Measurements from ENCODE around the gene PBX3. TPM values are rescaled to one million over a fixed set of nuclear protein-coding genes. Genes with fewer than 3 reads are reported as not detected.

PBX3 gene
- total RNA-seq, 5 donors from 2014 or later (not counting 1 experiment from before 2014, with no cell fraction given): 12.3 to 30.6 (median 19.0) TPM

DNA sequence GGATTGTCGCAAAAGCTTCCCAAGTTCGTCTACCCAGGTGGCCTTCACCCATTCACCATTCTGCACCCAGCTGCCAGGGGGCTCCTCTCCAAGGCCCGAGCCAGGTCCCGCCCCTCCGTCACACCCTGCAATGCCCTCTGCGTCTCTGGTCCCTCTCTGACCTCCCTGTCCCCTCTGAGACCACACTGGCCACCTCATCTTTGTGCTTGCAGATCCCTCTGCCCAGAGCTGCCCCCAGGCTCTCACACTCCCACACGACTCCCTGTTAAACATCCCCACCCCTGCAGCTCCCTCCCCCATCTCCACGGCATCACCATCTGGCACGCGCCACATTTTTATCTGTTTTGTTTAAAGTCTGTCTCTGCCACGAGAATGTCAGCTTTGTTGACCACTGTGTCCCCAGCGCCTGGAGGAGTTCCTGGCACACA, 243.6 kb downstream of the PBX3 start:
- CTCF ChIA-PET: no interaction called here
- H3K9me3 Mint-ChIP-seq: no peaks in the 10 kb centered on the region
- H3K4me1 Mint-ChIP-seq: no peaks in the 10 kb centered on the region
- Histone ChIP-seq H3K27ac (ENCODE audit: low read length) (no peak overlapping the region), H3K36me3 (ENCODE audit: control insufficient read depth in 2 of 2, extremely low read depth in 1 of 2, insufficient read depth in 1 of 2, low read length in 1 of 2) (no peaks in the 10 kb centered on the region), H3K9me3 (no peaks in the 10 kb centered on the region), H3K27me3 (replicated peaks in 1 of 2; ENCODE audit: control insufficient read depth in 2 of 2, extremely low read depth in 1 of 2, insufficient read depth in 2 of 2, low read length in 1 of 2) (peaks cover 0 to 15% of the 10 kb centered on the region in 2 experiments), H3K4me3 (ENCODE audit: control insufficient read depth in 1 of 2, extremely low read depth in 1 of 2, low read length in 1 of 2) (no peak overlapping the region), H3K4me1 (ENCODE audit: control insufficient read depth in 1 of 2, extremely low read depth in 1 of 2, insufficient read depth in 2 of 2, low read length in 2 of 2) (no peaks in the 10 kb centered on the region)
- WGBS (ENCODE audit: insufficient coverage): 75% methylated on average over 11 of the region's 12 CpGs
- no peak overlapping the region for H3K27ac Mint-ChIP-seq
- H3K4me3 Mint-ChIP-seq: no peak overlapping the region
- DNase-seq (peak in 1 of 35 experiments; percentile 12), ATAC-seq (replicated peaks in 1 of 4) (no peak)
- H3K36me3 Mint-ChIP-seq: no peaks in the 10 kb centered on the region
- peaks cover 0 to 3% of the 10 kb centered on the region in 2 donors for H3K27me3 Mint-ChIP-seq
- POLR2A ChIA-PET: no interaction called here

DNA sequence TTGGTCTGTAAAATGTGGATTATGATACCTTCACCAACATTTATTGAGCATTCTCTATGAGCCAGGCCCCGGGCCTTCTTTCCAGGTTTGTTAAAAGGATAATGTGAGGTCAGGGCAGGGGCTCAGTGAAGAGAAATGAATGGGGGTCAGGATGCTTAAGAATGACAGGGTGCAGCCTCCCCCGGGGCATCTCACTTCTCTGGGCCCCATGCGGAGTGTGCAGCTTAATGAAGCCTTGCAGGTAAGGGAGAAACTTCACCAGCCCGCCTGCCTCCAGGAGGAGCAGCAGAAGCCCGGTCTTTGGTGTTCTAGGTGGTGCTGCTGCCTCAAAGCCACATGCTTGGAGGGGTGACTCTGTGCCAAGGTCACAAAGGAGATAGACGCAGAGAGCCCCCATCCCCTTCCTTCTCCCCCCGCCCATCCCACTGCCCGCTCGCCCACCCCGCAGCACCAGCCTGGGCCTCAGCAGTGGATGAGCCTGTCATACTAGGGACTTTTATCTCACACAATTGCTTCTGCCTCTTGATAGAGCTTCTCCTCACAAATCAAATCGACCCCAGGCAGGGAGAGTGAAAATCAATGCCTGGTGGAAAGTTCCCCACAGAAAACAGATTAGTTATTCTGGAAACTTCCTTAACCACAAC, 244.8 kb downstream of the PBX3 start:
- Mint-ChIP-seq H3K36me3 (no peaks in the 10 kb centered on the region), H3K4me3 (no peak overlapping the region)

DNA sequence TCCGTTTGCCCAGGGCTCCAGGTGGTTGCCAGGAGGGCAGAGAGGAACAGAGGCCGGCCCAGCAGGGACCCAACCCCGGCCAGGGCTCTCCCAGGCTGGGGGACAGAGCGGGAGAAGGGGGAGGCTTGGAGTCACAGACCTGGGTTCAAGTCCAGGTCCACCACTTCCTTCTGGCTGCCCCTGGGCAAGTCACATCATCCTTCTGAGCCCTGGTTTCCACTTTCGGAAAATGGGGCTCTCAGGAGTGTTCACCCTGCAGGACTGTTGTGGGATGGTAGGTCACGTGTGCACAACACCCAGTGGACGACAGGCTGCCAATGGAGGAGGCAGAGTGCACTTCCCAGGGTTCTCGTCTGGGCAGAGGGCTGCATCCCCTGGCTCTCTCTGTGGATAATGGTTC, 245.4 kb downstream of the PBX3 start:
- ChIA-PET CTCF (no interaction called here), POLR2A (no interaction called here)
- Histone ChIP-seq H3K4me3 (ENCODE audit: control insufficient read depth in 1 of 2, extremely low read depth in 1 of 2, low read length in 1 of 2) (no peak overlapping the region), H3K27me3 (replicated peaks in 1 of 2; ENCODE audit: control insufficient read depth in 2 of 2, extremely low read depth in 1 of 2, insufficient read depth in 2 of 2, low read length in 1 of 2) (peaks cover 0 to 19% of the 10 kb centered on the region in 2 experiments), H3K27ac (ENCODE audit: low read length) (no peak overlapping the region), H3K9me3 (no peaks in the 10 kb centered on the region), H3K4me1 (ENCODE audit: control insufficient read depth in 1 of 2, extremely low read depth in 1 of 2, insufficient read depth in 2 of 2, low read length in 2 of 2) (no peaks in the 10 kb centered on the region), H3K36me3 (ENCODE audit: control insufficient read depth in 2 of 2, extremely low read depth in 1 of 2, insufficient read depth in 1 of 2, low read length in 1 of 2) (no peaks in the 10 kb centered on the region)
- peaks cover 0 to 8% of the 10 kb centered on the region in 2 donors for H3K27me3 Mint-ChIP-seq
- 82% methylated on average over 5 of the region's 8 CpGs for WGBS (ENCODE audit: insufficient coverage)
- no peak overlapping the region for H3K4me3 Mint-ChIP-seq
- H3K9me3 Mint-ChIP-seq: no peaks in the 10 kb centered on the region
- no peak overlapping the region for H3K27ac Mint-ChIP-seq
- DNase-seq (no peak), ATAC-seq (replicated peaks in 1 of 4) (no peak)
- H3K4me1 Mint-ChIP-seq: no peaks in the 10 kb centered on the region
- no peaks in the 10 kb centered on the region for H3K36me3 Mint-ChIP-seq

More for the DNA sequence above, 244.8 kb downstream of the PBX3 start:
- no peak overlapping the region for H3K4me3 ChIP-seq (ENCODE audit: control insufficient read depth in 1 of 2, extremely low read depth in 1 of 2, low read length in 1 of 2)
- no peaks in the 10 kb centered on the region for H3K9me3 Mint-ChIP-seq
- H3K36me3 ChIP-seq (ENCODE audit: control insufficient read depth in 2 of 2, extremely low read depth in 1 of 2, insufficient read depth in 1 of 2, low read length in 1 of 2): no peaks in the 10 kb centered on the region
- POLR2A ChIA-PET: no interaction called here
- H3K27me3 Mint-ChIP-seq: peaks cover 0 to 7% of the 10 kb centered on the region in 2 donors
- H3K27me3 ChIP-seq (replicated peaks in 1 of 2; ENCODE audit: control insufficient read depth in 2 of 2, extremely low read depth in 1 of 2, insufficient read depth in 2 of 2, low read length in 1 of 2): peaks cover 0 to 19% of the 10 kb centered on the region in 2 experiments
- H3K4me1 ChIP-seq (ENCODE audit: control insufficient read depth in 1 of 2, extremely low read depth in 1 of 2, insufficient read depth in 2 of 2, low read length in 2 of 2): no peaks in the 10 kb centered on the region
- ATAC-seq (replicated peaks in 1 of 4) (no peak), DNase-seq (no peak)
- 88% methylated on average over 8 of the region's 11 CpGs for WGBS (ENCODE audit: insufficient coverage)
- no peak overlapping the region for H3K27ac ChIP-seq (ENCODE audit: low read length)
- no peak overlapping the region for H3K27ac Mint-ChIP-seq
- H3K4me1 Mint-ChIP-seq: no peaks in the 10 kb centered on the region
- no peaks in the 10 kb centered on the region for H3K9me3 ChIP-seq
- CTCF ChIA-PET: no interaction called here

DNA sequence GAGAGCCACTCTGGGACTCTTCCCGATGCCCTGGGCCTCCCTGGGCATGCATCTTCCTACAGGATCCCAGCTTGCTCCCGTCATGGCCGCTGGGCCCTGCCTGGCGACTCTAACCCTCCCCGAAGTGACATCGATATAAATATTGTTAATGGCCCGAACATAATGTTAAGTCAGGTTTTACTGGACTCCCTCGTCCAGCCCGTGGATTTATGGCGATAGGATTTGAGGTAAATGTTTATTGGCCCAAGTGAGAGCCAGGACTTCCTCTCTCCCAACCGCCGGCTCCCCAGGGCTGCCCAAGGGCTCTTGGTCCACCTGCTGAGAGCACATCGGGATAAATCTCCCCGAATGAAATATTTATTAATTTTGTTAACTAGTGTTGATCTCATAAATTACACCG, 246.3 kb downstream of the PBX3 start:
- H3K4me3 Mint-ChIP-seq: no peak overlapping the region
- no peak overlapping the region for H3K27ac ChIP-seq (ENCODE audit: low read length)
- WGBS (ENCODE audit: insufficient coverage): 77% methylated on average over 10 of the region's 15 CpGs
- H3K36me3 Mint-ChIP-seq: no peaks in the 10 kb centered on the region
- no peaks in the 10 kb centered on the region for H3K4me1 Mint-ChIP-seq
- H3K27me3 ChIP-seq (replicated peaks in 1 of 2; ENCODE audit: control insufficient read depth in 2 of 2, extremely low read depth in 1 of 2, insufficient read depth in 2 of 2, low read length in 1 of 2): peaks cover 0 to 24% of the 10 kb centered on the region in 2 experiments
- H3K9me3 ChIP-seq: no peaks in the 10 kb centered on the region
- no peak for ATAC-seq (replicated peaks in 1 of 4)
- no peak for DNase-seq
- H3K9me3 Mint-ChIP-seq: no peaks in the 10 kb centered on the region
- no peaks in the 10 kb centered on the region for H3K36me3 ChIP-seq (ENCODE audit: control insufficient read depth in 2 of 2, extremely low read depth in 1 of 2, insufficient read depth in 1 of 2, low read length in 1 of 2)
- peaks cover 0 to 8% of the 10 kb centered on the region in 2 donors for H3K27me3 Mint-ChIP-seq
- no peaks in the 10 kb centered on the region for H3K4me1 ChIP-seq (ENCODE audit: control insufficient read depth in 1 of 2, extremely low read depth in 1 of 2, insufficient read depth in 2 of 2, low read length in 2 of 2)
- H3K4me3 ChIP-seq (ENCODE audit: control insufficient read depth in 1 of 2, extremely low read depth in 1 of 2, low read length in 1 of 2): no peak overlapping the region
- ChIA-PET POLR2A (no interaction called here), CTCF (no interaction called here)
- no peak overlapping the region for H3K27ac Mint-ChIP-seq

DNA sequence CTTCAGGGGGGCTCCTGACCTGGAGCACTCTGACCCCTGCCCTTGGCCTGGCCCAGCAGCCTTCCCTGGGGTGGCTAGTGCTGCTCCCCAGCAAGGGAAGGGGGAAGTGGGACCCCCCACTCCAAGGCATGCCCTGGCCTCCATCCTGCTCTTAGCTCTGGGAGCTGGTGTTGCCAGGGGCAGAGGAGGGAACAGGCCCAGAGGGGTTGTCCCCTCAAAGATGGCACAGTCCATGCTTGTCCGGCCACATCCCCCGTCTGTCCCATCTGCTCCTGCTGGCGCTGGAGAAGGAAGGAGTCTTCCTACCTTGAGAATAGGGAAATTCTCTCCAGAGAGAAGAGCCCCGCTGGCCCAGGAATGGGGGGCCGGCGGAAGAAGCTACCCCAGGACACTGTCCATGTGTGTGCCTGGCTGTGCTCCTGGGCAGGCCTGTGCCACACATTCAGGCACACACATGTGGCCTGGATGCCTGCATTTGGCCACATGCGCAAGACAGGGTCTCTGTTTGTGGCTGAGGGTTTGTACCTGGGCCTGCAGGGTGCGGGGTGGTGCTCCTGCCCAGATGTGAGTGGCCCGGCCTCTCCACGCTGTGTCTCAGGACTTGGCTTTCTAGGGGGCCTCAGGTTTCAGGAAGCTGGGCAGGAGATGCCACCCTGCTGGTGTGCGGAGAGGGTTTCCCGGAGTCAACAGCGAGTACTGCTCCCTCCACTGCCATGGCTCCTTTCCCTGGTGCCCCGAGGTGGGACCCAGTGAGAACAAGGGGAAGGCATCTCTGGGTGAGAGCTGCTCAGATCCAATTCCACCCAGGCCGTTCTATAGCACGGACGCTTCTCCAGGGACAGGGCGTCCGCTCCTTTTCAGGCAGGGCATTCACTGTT, 247.1 kb downstream of the PBX3 start:
- no peak overlapping the region for H3K4me3 ChIP-seq (ENCODE audit: control insufficient read depth in 1 of 2, extremely low read depth in 1 of 2, low read length in 1 of 2)
- no peaks in the 10 kb centered on the region for H3K36me3 ChIP-seq (ENCODE audit: control insufficient read depth in 2 of 2, extremely low read depth in 1 of 2, insufficient read depth in 1 of 2, low read length in 1 of 2)
- no peaks in the 10 kb centered on the region for H3K9me3 ChIP-seq
- Mint-ChIP-seq H3K4me3 (no peak overlapping the region), H3K27me3 (peaks cover 0 to 8% of the 10 kb centered on the region in 2 donors), H3K9me3 (no peaks in the 10 kb centered on the region), H3K36me3 (no peaks in the 10 kb centered on the region), H3K27ac (no peak overlapping the region), H3K4me1 (no peaks in the 10 kb centered on the region)
- ATAC-seq (replicated peaks in 1 of 4) (no peak), DNase-seq (no peak)
- ChIA-PET POLR2A (no interaction called here), CTCF (no interaction called here)
- WGBS (ENCODE audit: insufficient coverage): 89% methylated on average over 15 of the region's 19 CpGs
- H3K4me1 ChIP-seq (ENCODE audit: control insufficient read depth in 1 of 2, extremely low read depth in 1 of 2, insufficient read depth in 2 of 2, low read length in 2 of 2): no peaks in the 10 kb centered on the region
- no peak overlapping the region for H3K27ac ChIP-seq (ENCODE audit: low read length)
- peaks cover 0 to 24% of the 10 kb centered on the region in 2 experiments for H3K27me3 ChIP-seq (replicated peaks in 1 of 2; ENCODE audit: control insufficient read depth in 2 of 2, extremely low read depth in 1 of 2, insufficient read depth in 2 of 2, low read length in 1 of 2)

DNA sequence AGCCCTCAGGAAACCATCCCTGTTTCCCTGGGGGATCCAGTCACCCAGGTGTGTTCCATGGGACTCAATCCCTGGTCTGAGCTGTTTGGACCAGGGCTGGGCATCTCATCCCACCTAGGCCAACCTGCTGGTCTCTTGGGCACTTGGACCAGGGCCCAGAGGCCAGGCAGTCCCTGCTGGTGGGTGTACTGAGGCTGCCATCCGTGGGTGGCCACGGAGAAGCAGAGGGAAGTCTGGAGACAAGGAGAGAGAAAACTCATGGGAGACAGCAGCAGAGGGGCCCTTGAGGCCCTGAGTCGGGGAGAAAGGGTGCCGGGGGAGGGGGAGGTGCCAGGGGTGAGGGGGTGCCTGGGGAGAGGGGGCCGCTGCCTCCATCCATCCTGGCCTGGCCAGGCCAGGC, 247.8 kb downstream of the PBX3 start:
- WGBS (ENCODE audit: insufficient coverage): 74% methylated on average over 3 of the region's 5 CpGs
- ChIA-PET POLR2A (interaction anchor here in 1 of 2 donors (0.6 kb wide), 1 partner anchor 724 kb away, joined by 8 read pairs; no protein-coding TSS in a partner anchor), CTCF (no interaction called here)
- Mint-ChIP-seq H3K9me3 (no peaks in the 10 kb centered on the region), H3K4me3 (no peak overlapping the region), H3K27ac (no peak overlapping the region), H3K4me1 (no peaks in the 10 kb centered on the region), H3K27me3 (peaks cover 0 to 8% of the 10 kb centered on the region in 2 donors), H3K36me3 (no peaks in the 10 kb centered on the region)
- no peak overlapping the region for H3K27ac ChIP-seq (ENCODE audit: low read length)
- no peak overlapping the region for H3K4me3 ChIP-seq (ENCODE audit: control insufficient read depth in 1 of 2, extremely low read depth in 1 of 2, low read length in 1 of 2)
- H3K36me3 ChIP-seq (ENCODE audit: control insufficient read depth in 2 of 2, extremely low read depth in 1 of 2, insufficient read depth in 1 of 2, low read length in 1 of 2): no peaks in the 10 kb centered on the region
- H3K9me3 ChIP-seq: no peaks in the 10 kb centered on the region
- no peak for DNase-seq
- no peaks in the 10 kb centered on the region for H3K4me1 ChIP-seq (ENCODE audit: control insufficient read depth in 1 of 2, extremely low read depth in 1 of 2, insufficient read depth in 2 of 2, low read length in 2 of 2)
- H3K27me3 ChIP-seq (replicated peaks in 1 of 2; ENCODE audit: control insufficient read depth in 2 of 2, extremely low read depth in 1 of 2, insufficient read depth in 2 of 2, low read length in 1 of 2): peaks cover 0 to 24% of the 10 kb centered on the region in 2 experiments
- ATAC-seq (replicated peaks in 1 of 4): no peak
